Spinal cord (tissue), 10 donors: Measurements from ENCODE around the gene CAMK2G. TPM values are rescaled to one million over a fixed set of nuclear protein-coding genes. Genes with fewer than 3 reads are reported as not detected.

Experiments used
- DNase-seq, 6 donors: peaks; one replicate each; pipeline versions ENCODE4 v3.0.0 to v3.0.0-alpha.2; 2013 to 2015; ENCODE audit warnings: low spot score in 6 of 6, low read depth in 4 of 6
- H3K27ac ChIP-seq: one replicate; pipeline ENCODE4 v1.5.1; 2013; ENCODE audit warnings: low read depth, low read length, control low read depth
- H3K27me3 ChIP-seq: one replicate; pipeline ENCODE4 v1.6.1; 2013; ENCODE audit warnings: low read length; ENCODE audit not compliant: control insufficient read depth, insufficient read depth
- H3K36me3 ChIP-seq: one replicate; pipeline ENCODE4 v1.6.1; 2013; ENCODE audit warnings: low read length; ENCODE audit not compliant: control insufficient read depth, insufficient read depth
- H3K4me1 ChIP-seq: one replicate; pipeline ENCODE4 v1.6.1; 2013; ENCODE audit warnings: low read length; ENCODE audit not compliant: control insufficient read depth, insufficient read depth
- H3K4me3 ChIP-seq: one replicate; pipeline ENCODE4 v1.5.1; 2013; ENCODE audit warnings: low read depth, low read length, control low read depth
- H3K9me3 ChIP-seq: one replicate; pipeline ENCODE4 v1.6.1; 2013; ENCODE audit warnings: low read length; ENCODE audit not compliant: control insufficient read depth, insufficient read depth
- WGBS: methylation state at CpG from one replicate; pipeline ENCODE4 v1.1.5; 2013; ENCODE audit warnings: missing lambda C conversion rate; ENCODE audit not compliant: insufficient coverage; 5-methylcytosine and 5-hydroxymethylcytosine counted together
- polyA plus RNA-seq, 2 donors: library from polyadenylated mRNA; unstranded; fragments of 120-200 nt; gene quantifications; one replicate each; pipeline ENCODE4 v1.2.1, GENCODE V29; 2013; ENCODE audit not compliant: insufficient read length in 2 of 2
- total RNA-seq, 2 donors: library from RNA; depleted of rRNA in 1 of 2; stranded (reverse); fragments of 120-200 nt in 1 of 2; fragments of >200 nt in 1 of 2; gene quantifications; one replicate each; pipeline versions ENCODE4 v1.2.3 to v1.2.4, GENCODE V29; 2013 to 2014
- donor health status: healthy.

The CAMK2G gene
- total and polyA plus RNA-seq, 4 donors = 49.8 to 147 (median 113) TPM

GRCh38 chr10:73773152-73773879, 101.0 kb downstream of the CAMK2G start:
- Histone ChIP-seq H3K36me3 (peaks cover 58% of the 10 kb centered on the region), H3K4me3 (peak overlapping the region; percentile 80), H3K27ac (peak overlapping the region; percentile 97), H3K27me3 (no peaks in the 10 kb centered on the region), H3K4me1 (peaks cover 25% of the 10 kb centered on the region), H3K9me3 (no peaks in the 10 kb centered on the region)
- 3% methylated on average over 28 of the region's 29 CpGs for WGBS
- peak in 1 of 6 donors; percentile 41 for DNase-seq

- under 1% methylated on average over 101 of the region's 101 CpGs for WGBS
- peak overlapping the region; percentile 80 for H3K4me3 ChIP-seq
- peak; percentile 69 to 94 (median 77) for DNase-seq
- H3K9me3 ChIP-seq = no peaks in the 10 kb centered on the region
- H3K4me1 ChIP-seq = peaks cover 25% of the 10 kb centered on the region
- H3K36me3 ChIP-seq = peaks cover 59% of the 10 kb centered on the region
- peak overlapping the region; percentile 97 for H3K27ac ChIP-seq
- no peaks in the 10 kb centered on the region for H3K27me3 ChIP-seq
Measured at GRCh38 chr10:73772281-73773151, 101.8 kb downstream of the CAMK2G start.

GRCh38 chr10:73771722-73772280, 102.6 kb downstream of the CAMK2G start:
- Histone ChIP-seq H3K4me1 (peaks cover 25% of the 10 kb centered on the region), H3K36me3 (peaks cover 63% of the 10 kb centered on the region), H3K9me3 (no peaks in the 10 kb centered on the region), H3K27ac (peak overlapping the region; percentile 97), H3K4me3 (peak overlapping the region; percentile 80), H3K27me3 (no peaks in the 10 kb centered on the region)
- 2% methylated on average over 15 of the region's 17 CpGs for WGBS
- DNase-seq = peak in 2 of 6 donors; percentile 80 to 94

- peaks cover 18% of the 10 kb centered on the region for H3K4me1 ChIP-seq
- H3K27ac ChIP-seq = no peak overlapping the region
- H3K4me3 ChIP-seq = no peak overlapping the region
- DNase-seq = no peak
- no peaks in the 10 kb centered on the region for H3K27me3 ChIP-seq
- 87% methylated on average over 3 of the region's 5 CpGs for WGBS
- H3K9me3 ChIP-seq = no peaks in the 10 kb centered on the region
- peaks cover 72% of the 10 kb centered on the region for H3K36me3 ChIP-seq
Measured at GRCh38 chr10:73769396-73769795, 105.0 kb downstream of the CAMK2G start.

- peaks cover 75% of the 10 kb centered on the region for H3K36me3 ChIP-seq
- WGBS = 70% methylated on average over 10 of the region's 11 CpGs
Measured at GRCh38 chr10:73768881-73769280, 105.5 kb downstream of the CAMK2G start.

GRCh38 chr10:73765066-73765465, 109.3 kb downstream of the CAMK2G start:
- Histone ChIP-seq H3K27me3 (no peaks in the 10 kb centered on the region), H3K27ac (no peak overlapping the region), H3K4me3 (no peak overlapping the region), H3K9me3 (no peaks in the 10 kb centered on the region), H3K4me1 (no peaks in the 10 kb centered on the region), H3K36me3 (peaks cover 89% of the 10 kb centered on the region)
- 97% methylated on average over 3 of the region's 6 CpGs for WGBS
- DNase-seq = no peak

More at GRCh38 chr10:73768881-73769280, 105.5 kb downstream of the CAMK2G start:
- H3K27ac ChIP-seq = no peak overlapping the region
- H3K9me3 ChIP-seq = no peaks in the 10 kb centered on the region
- H3K4me3 ChIP-seq = no peak overlapping the region
- peaks cover 15% of the 10 kb centered on the region for H3K4me1 ChIP-seq
- H3K27me3 ChIP-seq = no peaks in the 10 kb centered on the region
- no peak for DNase-seq

GRCh38 chr10:73763343-73763742, 111.0 kb downstream of the CAMK2G start:
- no peaks in the 10 kb centered on the region for H3K9me3 ChIP-seq
- peaks cover 87% of the 10 kb centered on the region for H3K36me3 ChIP-seq
- no CpG with 5 or more reads among the region's 2 CpGs for WGBS
- H3K4me1 ChIP-seq = no peaks in the 10 kb centered on the region
- DNase-seq = no peak
- H3K4me3 ChIP-seq = no peak overlapping the region
- no peaks in the 10 kb centered on the region for H3K27me3 ChIP-seq
- no peak overlapping the region for H3K27ac ChIP-seq

- Histone ChIP-seq H3K36me3 (peaks cover 85% of the 10 kb centered on the region), H3K9me3 (no peaks in the 10 kb centered on the region), H3K4me3 (no peak overlapping the region), H3K4me1 (no peaks in the 10 kb centered on the region), H3K27ac (no peak overlapping the region), H3K27me3 (no peaks in the 10 kb centered on the region)
- WGBS = 96% methylated on average over 2 of the region's 2 CpGs
- no peak for DNase-seq
Measured at GRCh38 chr10:73762915-73763314, 111.4 kb downstream of the CAMK2G start.
